Breast epithelium (tissue), 4 donors: ENCODE data around the gene NEO1. TPM values are rescaled to one million over a fixed set of nuclear protein-coding genes. Genes with fewer than 3 reads are reported as not detected.

Source experiments
- DNase-seq, 2 donors: peaks; one replicate each; pipeline ENCODE4 v3.0.0-alpha.2; 2019; ENCODE audit warnings: low spot score in 2 of 2
- H3K27ac ChIP-seq, 2 donors: fragments of 200-600 bp; sonication (generic) in 1 of 2; one replicate each; pipeline ENCODE4 v1.5.1; 2016 to 2019; ENCODE audit warnings: mild to moderate bottlenecking in 1 of 2
- H3K27me3 ChIP-seq, 2 donors: fragments of 200-600 bp; sonication (generic) in 1 of 2; one replicate each; pipeline versions ENCODE4 v1.5.1 to v1.6.0; 2017 to 2019; ENCODE audit warnings: control low read depth in 1 of 2, mild to moderate bottlenecking in 1 of 2
- H3K36me3 ChIP-seq: fragments of 200-600 bp; one replicate; pipeline ENCODE4 v1.5.1; 2019
- H3K4me1 ChIP-seq, 2 donors: fragments of 200-600 bp; sonication (generic); one replicate each; pipeline ENCODE4 v1.5.1; 2016 to 2019; ENCODE audit warnings: control low read depth in 1 of 2
- H3K4me3 ChIP-seq, 3 donors: fragments of 200-600 bp; sonication (generic); 1 replicate in 2 of 3; 2 replicates in 1 of 3; pipeline ENCODE4 v1.5.1; 2016 to 2019; ENCODE audit warnings: mild to moderate bottlenecking in 3 of 3, moderate library complexity in 2 of 3
- H3K9me3 ChIP-seq, 2 donors: fragments of 200-600 bp; sonication (generic) in 1 of 2; one replicate each; pipeline ENCODE4 v1.5.1; 2016 to 2019; ENCODE audit warnings: control low read depth in 1 of 2
- POLR2A ChIP-seq: fragments of 450-650 bp; IDR thresholded peaks from one replicate; pipeline ENCODE4 v1.6.1; 2016; ENCODE audit warnings: antibody characterized with exemption, mild to moderate bottlenecking, moderate library complexity
- POLR2AphosphoS5 ChIP-seq, 3 donors: sonication (generic); formaldehyde crosslinking; IDR thresholded peaks; one replicate each; pipeline ENCODE4 v1.6.1; 2017; ENCODE audit warnings: antibody characterized with exemption in 3 of 3
- intact Hi-C: fragments of 100-400 bp; cut with DNase I; formaldehyde crosslinking; loops from one replicate; pipeline ENCODE4 v1.15.1; 2023; ENCODE audit warnings: low total_unique reads
- total RNA-seq, 3 donors: library from RNA; depleted of rRNA; stranded (reverse); fragments of >200 nt; gene quantifications; one replicate each; pipeline ENCODE4 v1.1.0, GENCODE V29; 2016
- TF ChIP-seq, protein P1 (sequence below), 3 donors: fragments of 450-650 bp; IDR thresholded peaks; one replicate each; pipeline ENCODE4 v1.5.1; 2016 to 2017; ENCODE audit warnings: antibody characterized with exemption in 3 of 3, mild to moderate bottlenecking in 3 of 3, moderate library complexity in 3 of 3

Gene NEO1
- total RNA-seq, 3 donors from 2014 or later: 21.3 to 66.3 (median 27.5) TPM

DNA sequence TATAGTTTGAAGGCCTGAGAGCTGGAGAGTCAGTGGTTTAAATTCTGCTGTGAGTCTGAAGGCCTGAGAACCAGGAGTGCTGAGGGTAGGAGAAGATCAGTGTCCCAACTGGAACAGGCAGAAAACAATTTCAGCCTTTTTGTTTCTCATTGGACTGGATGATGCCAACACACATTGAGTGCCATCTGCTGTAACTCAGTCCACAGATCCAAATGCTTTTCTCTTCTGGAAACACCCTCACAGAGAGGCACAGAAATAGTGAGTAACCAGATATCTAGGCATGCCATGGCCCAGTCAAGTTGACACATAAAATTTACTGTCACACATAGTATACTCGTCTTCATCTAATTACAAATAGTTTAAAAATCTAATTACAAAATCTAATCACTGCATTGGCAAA lies 100.8 kb downstream of the NEO1 start:
- TF ChIP-seq POLR2AphosphoS5 (IDR thresholded peaks at IDR 0.05) (no peak), POLR2A (no peak)
- TF ChIP-seq, protein P1, sequence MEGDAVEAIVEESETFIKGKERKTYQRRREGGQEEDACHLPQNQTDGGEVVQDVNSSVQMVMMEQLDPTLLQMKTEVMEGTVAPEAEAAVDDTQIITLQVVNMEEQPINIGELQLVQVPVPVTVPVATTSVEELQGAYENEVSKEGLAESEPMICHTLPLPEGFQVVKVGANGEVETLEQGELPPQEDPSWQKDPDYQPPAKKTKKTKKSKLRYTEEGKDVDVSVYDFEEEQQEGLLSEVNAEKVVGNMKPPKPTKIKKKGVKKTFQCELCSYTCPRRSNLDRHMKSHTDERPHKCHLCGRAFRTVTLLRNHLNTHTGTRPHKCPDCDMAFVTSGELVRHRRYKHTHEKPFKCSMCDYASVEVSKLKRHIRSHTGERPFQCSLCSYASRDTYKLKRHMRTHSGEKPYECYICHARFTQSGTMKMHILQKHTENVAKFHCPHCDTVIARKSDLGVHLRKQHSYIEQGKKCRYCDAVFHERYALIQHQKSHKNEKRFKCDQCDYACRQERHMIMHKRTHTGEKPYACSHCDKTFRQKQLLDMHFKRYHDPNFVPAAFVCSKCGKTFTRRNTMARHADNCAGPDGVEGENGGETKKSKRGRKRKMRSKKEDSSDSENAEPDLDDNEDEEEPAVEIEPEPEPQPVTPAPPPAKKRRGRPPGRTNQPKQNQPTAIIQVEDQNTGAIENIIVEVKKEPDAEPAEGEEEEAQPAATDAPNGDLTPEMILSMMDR (IDR thresholded peaks at IDR 0.05): no peak
- no peak for DNase-seq
- no peaks in the 10 kb centered on the region for H3K27me3 ChIP-seq
- H3K36me3 ChIP-seq: no peaks in the 10 kb centered on the region
- intact Hi-C loops: no loop called here
- H3K4me1 ChIP-seq: no peaks in the 10 kb centered on the region
- peaks cover 12 to 20% of the 10 kb centered on the region in 2 donors for H3K9me3 ChIP-seq
- no peak overlapping the region for H3K4me3 ChIP-seq
- no peak overlapping the region for H3K27ac ChIP-seq

DNA sequence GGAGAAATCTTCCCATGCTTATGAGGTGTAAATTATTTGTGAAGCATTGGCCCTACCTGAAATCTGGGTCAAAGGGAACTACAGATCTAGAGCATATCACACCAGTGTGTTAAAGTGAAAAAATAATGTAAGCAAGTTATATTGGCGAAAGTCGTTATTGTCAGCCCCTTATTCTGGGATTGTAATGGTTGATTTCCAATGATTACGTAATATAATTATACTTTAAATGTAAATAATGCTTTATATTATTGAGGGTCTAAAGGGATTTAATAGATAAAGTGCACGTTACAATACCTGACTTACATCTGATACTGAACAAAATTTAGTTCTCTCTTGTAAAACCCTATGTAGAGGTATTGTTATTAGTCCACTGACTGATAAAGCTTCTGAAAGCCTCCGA lies 101.2 kb downstream of the NEO1 start:
- Histone ChIP-seq H3K9me3 (peaks cover 12 to 20% of the 10 kb centered on the region in 2 donors), H3K36me3 (no peaks in the 10 kb centered on the region), H3K4me1 (no peaks in the 10 kb centered on the region), H3K27ac (no peak overlapping the region), H3K27me3 (no peaks in the 10 kb centered on the region), H3K4me3 (no peak overlapping the region)
- no peak for DNase-seq
- TF ChIP-seq POLR2A (no peak), POLR2AphosphoS5 (IDR thresholded peaks at IDR 0.05) (no peak)
- TF ChIP-seq, protein P1 (IDR thresholded peaks at IDR 0.05): no peak
- intact Hi-C loops: no loop called here

DNA sequence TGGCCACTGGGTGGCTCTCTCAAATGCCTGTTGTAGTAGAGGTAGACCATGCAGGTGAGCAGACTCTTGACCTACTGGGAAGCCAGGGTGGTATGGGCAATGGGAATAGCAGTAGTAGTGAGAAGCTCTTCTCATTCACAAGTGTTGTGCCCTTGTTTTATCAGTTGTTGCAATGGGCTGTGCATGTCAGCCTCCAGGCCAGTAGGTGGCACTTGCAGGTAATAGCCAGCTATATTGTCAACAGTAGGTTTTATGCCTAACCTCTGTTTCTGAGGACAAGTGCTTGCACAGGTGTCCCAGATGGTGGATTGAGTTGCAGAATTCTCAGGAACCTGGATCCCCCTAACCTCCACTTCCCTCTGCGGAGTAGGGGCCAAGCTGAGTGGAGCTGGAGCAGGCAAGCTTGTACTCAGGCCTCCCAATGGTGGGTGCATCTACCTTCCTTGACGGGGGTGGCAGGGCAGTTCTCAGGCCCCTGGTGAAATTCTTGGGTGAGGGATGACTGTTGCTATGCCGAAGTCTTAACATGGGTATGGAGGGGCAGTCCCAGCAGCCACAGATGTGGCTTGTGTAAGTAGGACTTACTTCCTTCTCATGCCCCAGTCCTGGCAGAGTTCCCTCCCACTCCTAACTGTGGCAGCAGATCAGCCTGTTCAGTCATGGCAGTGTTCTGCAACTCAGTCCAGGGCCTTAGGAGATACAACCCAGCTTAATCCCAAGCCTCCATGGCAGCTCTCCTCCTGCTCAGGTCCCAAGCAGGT lies 104.3 kb downstream of the NEO1 start:
- no peak overlapping the region for H3K4me3 ChIP-seq
- TF ChIP-seq POLR2A (no peak), POLR2AphosphoS5 (IDR thresholded peaks at IDR 0.05) (no peak)
- TF ChIP-seq, protein P1 (IDR thresholded peaks at IDR 0.05): no peak
- no peaks in the 10 kb centered on the region for H3K36me3 ChIP-seq
- DNase-seq: no peak
- intact Hi-C loops: no loop called here
- H3K27ac ChIP-seq: no peak overlapping the region
- H3K27me3 ChIP-seq: no peaks in the 10 kb centered on the region
- peaks cover 12 to 20% of the 10 kb centered on the region in 2 donors for H3K9me3 ChIP-seq
- no peaks in the 10 kb centered on the region for H3K4me1 ChIP-seq

DNA sequence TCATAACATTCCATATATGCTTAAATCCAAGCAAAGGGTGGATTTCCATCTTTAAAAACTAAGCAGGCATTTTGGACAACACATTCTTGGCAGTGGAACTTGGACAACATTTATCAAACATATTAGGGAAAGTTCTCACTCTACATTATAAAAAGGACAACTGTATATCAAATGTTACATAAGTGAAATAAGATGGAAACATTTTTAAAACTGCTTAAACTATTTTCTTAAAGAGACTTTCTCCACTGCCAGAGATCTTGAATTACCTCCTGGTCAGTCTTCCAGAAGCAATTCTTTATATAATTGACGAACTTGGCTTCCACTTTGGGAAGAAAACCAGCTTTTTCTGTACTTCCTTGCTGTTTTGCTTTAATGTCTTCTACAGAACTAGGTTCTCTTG lies 109.3 kb downstream of the NEO1 start:
- H3K9me3 ChIP-seq: peaks cover 0 to 6% of the 10 kb centered on the region in 2 donors
- H3K4me3 ChIP-seq: no peak overlapping the region
- no peak for DNase-seq
- intact Hi-C loops: no loop called here
- H3K27me3 ChIP-seq: no peaks in the 10 kb centered on the region
- no peaks in the 10 kb centered on the region for H3K4me1 ChIP-seq
- TF ChIP-seq POLR2AphosphoS5 (IDR thresholded peaks at IDR 0.05) (no peak), POLR2A (no peak)
- TF ChIP-seq, protein P1 (IDR thresholded peaks at IDR 0.05): no peak
- no peaks in the 10 kb centered on the region for H3K36me3 ChIP-seq
- H3K27ac ChIP-seq: no peak overlapping the region

DNA sequence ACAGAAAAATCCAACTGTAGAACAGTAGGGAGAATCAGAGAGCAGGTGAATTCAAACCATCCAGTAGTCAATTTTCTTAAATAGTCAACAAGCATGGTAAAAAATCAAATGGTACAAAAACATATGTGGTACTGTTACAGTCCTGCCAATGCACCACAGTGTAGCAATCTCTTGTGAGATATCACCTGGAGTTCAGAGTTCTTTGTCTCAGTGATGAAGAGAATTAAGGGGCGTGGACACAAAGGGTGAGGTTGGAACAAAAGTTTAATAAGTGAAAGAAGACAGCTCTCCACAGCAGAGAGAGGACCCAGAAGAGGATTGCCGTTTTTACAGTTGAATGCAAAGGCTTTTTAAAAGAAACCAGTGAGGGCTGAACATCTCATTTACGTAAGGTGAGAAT lies 113.2 kb downstream of the NEO1 start:
- H3K27me3 ChIP-seq: no peaks in the 10 kb centered on the region
- intact Hi-C loops: no loop called here
- no peak overlapping the region for H3K27ac ChIP-seq
- peaks cover 0 to 6% of the 10 kb centered on the region in 2 donors for H3K9me3 ChIP-seq
- H3K36me3 ChIP-seq: no peaks in the 10 kb centered on the region
- H3K4me1 ChIP-seq: no peaks in the 10 kb centered on the region
- no peak for DNase-seq
- TF ChIP-seq, protein P1 (IDR thresholded peaks at IDR 0.05): no peak
- TF ChIP-seq POLR2A: no peak
- no peak for TF ChIP-seq POLR2AphosphoS5 (IDR thresholded peaks at IDR 0.05)
- no peak overlapping the region for H3K4me3 ChIP-seq
